OCI-LY7 (cell line): ENCODE measurements around the gene CAPNS1. TPM values are rescaled to one million over a fixed set of nuclear protein-coding genes. Genes with fewer than 3 reads are reported as not detected.

Experiments
- BruUV-seq: library from RNA; stranded (reverse); fragments of 400-500 nt; replicated peaks from 2 replicates; lab custom pipeline; 2021; lab: Mats Ljungman, UMichigan
- CTCF ChIA-PET: fragments of 300-600 bp; sonication (Branson Sonifier 250); formaldehyde crosslinking; loops from one replicate; lab custom pipeline; 2022; ENCODE audit warnings: antibody characterized with exemption; ENCODE audit not compliant: unreplicated experiment; lab: Charles Lee
- POLR2A ChIA-PET: fragments of 300-600 bp; sonication (Branson Sonifier 250); formaldehyde crosslinking; loops from one replicate; lab custom pipeline; 2022; ENCODE audit warnings: antibody characterized with exemption; lab: Charles Lee
- DNase-seq: peaks from one replicate; pipeline ENCODE4 v3.0.0-alpha.2; 2015; ENCODE audit warnings: low spot score
- H2AFZ ChIP-seq: fragments of 200-600 bp; sonication (generic), shearing (Covaris generic); 2 replicates; pipeline ENCODE4 v1.6.1; 2014; ENCODE audit warnings: mild to moderate bottlenecking, antibody characterized with exemption, low read length, moderate library complexity
- H3K27ac ChIP-seq: fragments of 200-600 bp; sonication (generic); 2 replicates; pipeline ENCODE4 v1.5.1; 2014; ENCODE audit warnings: mixed run types, low read depth, mild to moderate bottlenecking, moderate library complexity, low read length, inconsistent platforms; ENCODE audit not compliant: poor library complexity, severe bottlenecking
- H3K36me3 ChIP-seq: fragments of 200-600 bp; sonication (generic); 2 replicates; pipeline ENCODE4 v1.6.1; 2014; ENCODE audit warnings: mild to moderate bottlenecking, antibody characterized with exemption, low read length, moderate library complexity, mixed read lengths; ENCODE audit not compliant: insufficient read depth
- H3K4me1 ChIP-seq: fragments of 200-600 bp; sonication (generic); 2 replicates; pipeline ENCODE4 v1.5.1; 2014; ENCODE audit warnings: mild to moderate bottlenecking, low read length; ENCODE audit not compliant: insufficient read depth, poor library complexity, severe bottlenecking
- H3K4me2 ChIP-seq: fragments of 200-600 bp; sonication (generic); 2 replicates; pipeline ENCODE4 v1.6.1; 2014; ENCODE audit warnings: mild to moderate bottlenecking, low read length
- H3K4me3 ChIP-seq: fragments of 200-600 bp; sonication (generic); 2 replicates; pipeline ENCODE4 v1.5.1; 2014; ENCODE audit warnings: mild to moderate bottlenecking, low read depth, low read length; ENCODE audit not compliant: poor library complexity, severe bottlenecking
- H3K79me2 ChIP-seq: fragments of 200-600 bp; sonication (generic); 2 replicates; pipeline ENCODE4 v1.6.1; 2016; ENCODE audit warnings: low read depth, mild to moderate bottlenecking, low read length, moderate library complexity, mixed read lengths; ENCODE audit not compliant: insufficient read depth
- H3K9me2 ChIP-seq: fragments of 200-600 bp; sonication (generic); 2 replicates; pipeline ENCODE4 v1.6.1; 2016; ENCODE audit warnings: mild to moderate bottlenecking, low read length, mixed read lengths; ENCODE audit not compliant: insufficient read depth
- H3K9me3 ChIP-seq: fragments of 200-600 bp; sonication (generic); 2 replicates; pipeline ENCODE4 v1.6.1; 2014; ENCODE audit warnings: mild to moderate bottlenecking, mixed run types, low read length, mixed read lengths
- H4K20me1 ChIP-seq: fragments of 200-600 bp; sonication (generic); 2 replicates; pipeline ENCODE4 v1.6.1; 2014; ENCODE audit warnings: mild to moderate bottlenecking, antibody characterized with exemption, low read length, moderate library complexity, mixed read lengths; ENCODE audit not compliant: insufficient read depth
- CTCF ChIP-seq: fragments of 200-600 bp; sonication (generic); conservative IDR thresholded peaks from 2 replicates; pipeline ENCODE4 v1.5.1; 2014; ENCODE audit warnings: mild to moderate bottlenecking, antibody characterized with exemption, low read length, moderate library complexity, mixed read lengths
- EZH2phosphoT487 ChIP-seq: fragments of 200-600 bp; sonication (generic); IDR thresholded peaks from 2 replicates; pipeline ENCODE4 v1.6.1; 2018; ENCODE audit warnings: low read depth, borderline replicate concordance, mild to moderate bottlenecking, mixed run types, antibody characterized with exemption, low read length, moderate library complexity, mixed read lengths
- intact Hi-C: fragments of 100-400 bp; cut with micrococcal nuclease; formaldehyde crosslinking; loops from one replicate; pipeline ENCODE4 v1.10.0; 2022; ENCODE audit not compliant: unreplicated experiment
- total RNA-seq, 2 experiments: library from RNA; depleted of rRNA in 1 of 2; stranded (reverse); fragments of >200 nt in 1 of 2; shearing (Covaris generic) in 1 of 2; gene quantifications; 2 replicates each; pipeline ENCODE4 v1.2.3, GENCODE V29; 2014 to 2022

The CAPNS1 gene
- total RNA-seq, 2 experiments from 2014 or later, result 166 to 339 TPM

GRCh38 chr19:36140304-36141038, 605 bp downstream of the CAPNS1 start:
- Histone ChIP-seq H3K4me3 (peak overlapping the region; percentile 89), H2AFZ (peak overlapping the region; percentile 36), H3K9me3 (no peaks in the 10 kb centered on the region), H3K27ac (peak overlapping the region; percentile 81), H3K79me2 (peaks cover 18% of the 10 kb centered on the region; the same call in 1 of the 2 replicates), H3K4me2 (peak overlapping the region; percentile 71), H4K20me1 (no peaks in the 10 kb centered on the region), H3K9me2 (no peaks in the 10 kb centered on the region), H3K4me1 (peaks cover 9% of the 10 kb centered on the region), H3K36me3 (peaks cover 30% of the 10 kb centered on the region)
- DNase-seq, result peak; percentile 82
- intact Hi-C loops, result loop anchor here (2.0 kb wide), 1 partner anchor 74 kb away; the partner anchor contains the start of genes ZNF146 and ZNF565
- ChIA-PET POLR2A (interaction anchor here (1.0 kb wide), 1 partner anchor 10 kb away, joined by 3 read pairs; no protein-coding TSS in a partner anchor), CTCF (no interaction called here)
- BruUV-seq, result TSS peak; percentile 78
- TF ChIP-seq CTCF, result no peak

DNA sequence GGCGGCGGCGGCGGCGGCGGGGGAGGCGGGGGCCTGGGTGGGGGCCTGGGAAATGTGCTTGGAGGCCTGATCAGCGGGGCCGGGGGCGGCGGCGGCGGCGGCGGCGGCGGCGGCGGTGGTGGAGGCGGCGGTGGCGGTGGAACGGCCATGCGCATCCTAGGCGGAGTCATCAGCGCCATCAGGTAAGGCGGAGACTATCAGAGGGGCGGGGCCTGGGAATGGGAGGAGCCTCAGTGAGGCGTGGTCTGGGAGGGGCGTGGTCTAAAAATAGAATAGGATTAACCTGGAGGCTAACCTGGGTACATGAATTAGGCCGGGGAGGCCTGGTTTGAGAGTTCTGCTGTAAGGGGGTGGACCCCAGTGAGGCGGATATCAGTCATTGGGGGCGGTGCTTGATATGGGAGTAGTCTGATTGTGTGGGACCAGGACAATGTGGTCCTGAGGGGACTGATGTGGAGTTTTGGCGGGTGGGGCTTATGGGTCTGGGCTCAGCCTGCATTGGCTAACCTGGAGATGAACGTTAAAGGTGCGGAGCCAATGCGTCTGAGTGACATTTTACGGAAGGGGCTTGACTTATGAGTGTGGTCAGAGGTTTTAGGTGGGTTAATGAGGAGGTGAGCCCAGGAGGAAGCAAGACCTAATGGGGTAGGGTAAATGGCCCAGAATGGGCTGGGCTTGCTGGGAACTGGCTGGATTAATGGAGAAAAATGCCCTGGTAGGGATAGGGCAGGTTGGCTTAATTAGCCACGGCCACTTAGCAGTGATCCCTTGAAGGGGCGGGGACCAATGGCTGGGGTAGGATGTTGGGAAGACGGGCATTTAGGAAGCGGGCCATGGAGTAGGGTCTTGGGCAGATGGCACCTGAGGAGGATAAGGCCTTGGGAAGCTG, 1.4 kb downstream of the CAPNS1 start:
- H4K20me1 ChIP-seq, result no peaks in the 10 kb centered on the region
- peak overlapping the region; percentile 89 for H3K4me3 ChIP-seq
- H3K36me3 ChIP-seq, result peaks cover 38% of the 10 kb centered on the region
- intact Hi-C loops, result loop anchor here (2.0 kb wide), 1 partner anchor 74 kb away; the partner anchor contains the start of genes ZNF146 and ZNF565
- H3K4me2 ChIP-seq, result peak overlapping the region; percentile 73
- ChIA-PET POLR2A (no interaction called here), CTCF (no interaction called here)
- TF ChIP-seq EZH2phosphoT487, result no peak
- TF ChIP-seq CTCF, result no peak
- H3K4me1 ChIP-seq, result peaks cover 9% of the 10 kb centered on the region
- H2AFZ ChIP-seq, result no peak overlapping the region
- H3K9me3 ChIP-seq, result no peaks in the 10 kb centered on the region
- H3K79me2 ChIP-seq, result peaks cover 18% of the 10 kb centered on the region; the same call in 1 of the 2 replicates
- peak; percentile 89 for DNase-seq
- no peaks in the 10 kb centered on the region for H3K9me2 ChIP-seq
- H3K27ac ChIP-seq, result peak overlapping the region; percentile 81
- BruUV-seq, result no TSS peak
